ENCODE data around the gene SEPTIN6. TPM values are rescaled to one million over a fixed set of nuclear protein-coding genes. Genes with fewer than 3 reads are reported as not detected.
"Not testable (repeated sequence)": the region's sequence is repeated elsewhere in the genome, so short reads cannot be mapped to it uniquely, and the experiment has no call there.

Gene SEPTIN6
- polyA plus RNA-seq, 1 of the 3 experiments (the other 2 are of a cell fraction), result 33.1 TPM

GRCh38 chrX:119669424-119670037 lies 23.4 kb downstream of the SEPTIN6 start (continued):
- TF ChIP-seq SIN3A (IDR thresholded peaks at IDR 0.05; ENCODE audit: borderline replicate concordance, low read depth, low read length) (no peak), TEAD4 (IDR thresholded peaks at IDR 0.05; ENCODE audit: borderline replicate concordance, insufficient read depth) (no peak), REST (IDR thresholded peaks at IDR 0.05; ENCODE audit: low read depth, low read length) (no peak), POLR2AphosphoS5 (IDR thresholded peaks at IDR 0.05; ENCODE audit: low read depth, low read length) (0 out of 2 replicates have a peak, but pooled peaks have one; percentile 30), USF1 (IDR thresholded peaks at IDR 0.05; ENCODE audit: borderline replicate concordance, low read depth) (no peak)

- no peak overlapping the region for H2AFZ ChIP-seq (ENCODE audit: low read depth)
- H3K27ac ChIP-seq (ENCODE audit: low read depth in 2 of 2, low read length in 1 of 2), result peak overlapping the region in 1 of 2 experiments; percentile 18; a peak in 2 of 4 replicates
- no peaks in the 10 kb centered on the region for H3F3A ChIP-seq (replicated peaks; ENCODE audit: insufficient read depth)
- no peak overlapping the region for H3K4me2 ChIP-seq
- ChIA-PET CTCF (interaction anchor here (0.7 to 1.6 kb wide), 4 partner anchors 14 to 62 kb away, joined by 3 to 5 read pairs (median 3); no protein-coding TSS in a partner anchor), POLR2A (interaction anchor here (1.4 kb wide), 1 partner anchor 24 kb away, joined by 5 read pairs; no protein-coding TSS in a partner anchor)
- H3K9ac ChIP-seq, result no peak overlapping the region
- no peaks in the 10 kb centered on the region for H3K79me2 ChIP-seq (ENCODE audit: insufficient read depth)
- no peaks in the 10 kb centered on the region for H3K36me3 ChIP-seq (replicated peaks in 1 of 2; ENCODE audit: control insufficient read depth in 1 of 2, insufficient read depth in 2 of 2, low read length in 1 of 2)
- no peaks in the 10 kb centered on the region for H4K20me1 ChIP-seq (ENCODE audit: insufficient read depth)
- no peak overlapping the region for H3K4me3 ChIP-seq (ENCODE audit: low read depth in 2 of 2, low read length in 1 of 2)
- H3K9me2 ChIP-seq, result no peaks in the 10 kb centered on the region
- H3K27me3 ChIP-seq (ENCODE audit: insufficient read depth), result peaks cover 5% of the 10 kb centered on the region; the same call in 1 of the 2 replicates
- no peak for TF ChIP-seq PBX3 (IDR thresholded peaks at IDR 0.05)
- TF ChIP-seq GABPA (IDR thresholded peaks at IDR 0.05; ENCODE audit: low read depth), result no peak
- no peak for TF ChIP-seq FOXM1 (IDR thresholded peaks at IDR 0.05; ENCODE audit: low read depth)
- no peak for TF ChIP-seq TAF1 (IDR thresholded peaks at IDR 0.05; ENCODE audit: borderline replicate concordance, low read depth, low read length)
- peak; percentile 23; the same call in 1 of the 2 replicates for TF ChIP-seq USF1 (IDR thresholded peaks at IDR 0.05; ENCODE audit: borderline replicate concordance, low read depth)
- no peak for TF ChIP-seq YY1 (IDR thresholded peaks at IDR 0.05; ENCODE audit: low read depth)
- peak in 1 of 2 experiments; percentile 12; a peak in 1 of 4 replicates for TF ChIP-seq EP300 (IDR thresholded peaks at IDR 0.05; ENCODE audit: borderline replicate concordance in 1 of 2, low read depth in 1 of 2, low read length in 1 of 2)
- TF ChIP-seq SMC3 (IDR thresholded peaks at IDR 0.05; ENCODE audit: low read depth, low read length), result no peak
- WGBS (ENCODE audit: low lambda C conversion rate), result 42% methylated on average over 15 of the region's 16 CpGs
- DNase-seq, result peak; percentile 39
- H3K4me1 ChIP-seq (ENCODE audit: control insufficient read depth in 1 of 2, insufficient read depth in 2 of 2, low read depth in 1 of 2, low read length in 1 of 2), result peaks cover 0 to 31% of the 10 kb centered on the region in 2 experiments; a peak in 1 of 4 replicates
- H3K9me3 ChIP-seq, result no peaks in the 10 kb centered on the region
These were observed 25.7 kb downstream of the SEPTIN6 start for GRCh38 chrX:119667111-119667878.

- WGBS (ENCODE audit: low lambda C conversion rate), result 44% methylated on average over 9 of the region's 9 CpGs
- CTCF ChIA-PET, result interaction anchor here (1.1 kb wide), 1 partner anchor 65 kb away, joined by 4 read pairs; no protein-coding TSS in a partner anchor
These were observed 28.1 kb downstream of the SEPTIN6 start for GRCh38 chrX:119664877-119665276.

More at GRCh38 chrX:119664877-119665276, 28.1 kb downstream of the SEPTIN6 start:
- H3K4me3 ChIP-seq (ENCODE audit: low read depth in 2 of 2, low read length in 1 of 2); H3F3A ChIP-seq (replicated peaks; ENCODE audit: insufficient read depth); H3K9me2 ChIP-seq; H3K9ac ChIP-seq; H3K4me2 ChIP-seq; H4K20me1 ChIP-seq (ENCODE audit: insufficient read depth); H3K27ac ChIP-seq (ENCODE audit: low read depth in 2 of 2, low read length in 1 of 2); POLR2A ChIA-PET; H3K27me3 ChIP-seq (ENCODE audit: insufficient read depth); DNase-seq; H2AFZ ChIP-seq (ENCODE audit: low read depth); H3K36me3 ChIP-seq (replicated peaks in 1 of 2; ENCODE audit: control insufficient read depth in 1 of 2, insufficient read depth in 2 of 2, low read length in 1 of 2); H3K9me3 ChIP-seq; H3K79me2 ChIP-seq (ENCODE audit: insufficient read depth): not testable (repeated sequence)
- peaks cover 0 to 20% of the 10 kb centered on the region in 2 experiments; a peak in 1 of 4 replicates for H3K4me1 ChIP-seq (ENCODE audit: control insufficient read depth in 1 of 2, insufficient read depth in 2 of 2, low read depth in 1 of 2, low read length in 1 of 2)

All from SK-N-SH (cell line).